HepG2 (cell line): ENCODE results near the gene NUP153. TPM values are rescaled to one million over a fixed set of nuclear protein-coding genes. Genes with fewer than 3 reads are reported as not detected.

ENCODE experiments used
- GZF1 ChIP-seq: sonication (generic); formaldehyde crosslinking; IDR thresholded peaks from 2 replicates; pipeline ENCODE4 v1.5.1; 2020; ENCODE audit warnings: mild to moderate bottlenecking, missing genetic modification reagents
- ZBTB39 ChIP-seq: sonication (generic); formaldehyde crosslinking; IDR thresholded peaks from 2 replicates; pipeline ENCODE4 v1.5.0; 2020; ENCODE audit warnings: missing genetic modification reagents
- ZBTB4 ChIP-seq: sonication (generic); formaldehyde crosslinking; IDR thresholded peaks from 2 replicates; pipeline ENCODE4 v1.4.0; 2020; ENCODE audit warnings: missing genetic modification reagents, mild to moderate bottlenecking, borderline replicate concordance
- ZNF547 ChIP-seq: sonication (generic); formaldehyde crosslinking; IDR thresholded peaks from 2 replicates; pipeline ENCODE4 v1.5.1; 2020; ENCODE audit warnings: mild to moderate bottlenecking, missing genetic modification reagents
- polyA plus RNA-seq, 8 experiments: library from polyadenylated mRNA; depleted of rRNA in 3 of 8; stranded (reverse) in 7 of 8; unstranded in 1 of 8; fragments of >200 nt; fragmentation: Illumina TruSeq in 4 of 8; extraction: Trizol in 4 of 8; gene quantifications; 2 replicates each; pipeline versions ENCODE4 v1.2.1 to v1.2.3, GENCODE V29; 2011 to 2016; ENCODE audit warnings: low read depth in 4 of 8, missing spikeins in 1 of 8, mixed read lengths in 1 of 8; ENCODE audit not compliant: insufficient read depth in 1 of 8
- total RNA-seq, 5 experiments: library from RNA; depleted of rRNA; stranded (reverse); fragments of >200 nt; fragmentation: Illumina TruSeq; extraction: Trizol; gene quantifications; 2 replicates each; pipeline ENCODE4 v1.2.3, GENCODE V29; 2016; ENCODE audit warnings: low read depth in 1 of 5
- TF ChIP-seq, protein P1 (sequence below), 2 experiments: fragments of 450-650 bp in 1 of 2; sonication (generic) in 1 of 2; formaldehyde crosslinking in 1 of 2; IDR thresholded peaks; 2 replicates each; pipeline versions ENCODE4 v1.6.1 to v1.8.0; 2016 to 2022; ENCODE audit warnings: antibody characterized with exemption in 1 of 2, mild to moderate bottlenecking in 1 of 2, missing genetic modification reagents in 1 of 2
- TF ChIP-seq, protein P2 (sequence below): sonication (generic); formaldehyde crosslinking; IDR thresholded peaks from 2 replicates; pipeline ENCODE4 v1.4.0; 2020; ENCODE audit warnings: mild to moderate bottlenecking, missing genetic modification reagents
- TF ChIP-seq, protein P3 (sequence below): sonication (generic); formaldehyde crosslinking; IDR thresholded peaks from 2 replicates; pipeline ENCODE4 v1.4.0; 2020; ENCODE audit warnings: missing genetic modification reagents, borderline replicate concordance

NUP153 gene
- total and polyA plus RNA-seq, 2 of the 13 experiments (the other 11 are each of a cell fraction or from before 2014, with no cell fraction given) = 29.8 to 55.2 TPM

DNA sequence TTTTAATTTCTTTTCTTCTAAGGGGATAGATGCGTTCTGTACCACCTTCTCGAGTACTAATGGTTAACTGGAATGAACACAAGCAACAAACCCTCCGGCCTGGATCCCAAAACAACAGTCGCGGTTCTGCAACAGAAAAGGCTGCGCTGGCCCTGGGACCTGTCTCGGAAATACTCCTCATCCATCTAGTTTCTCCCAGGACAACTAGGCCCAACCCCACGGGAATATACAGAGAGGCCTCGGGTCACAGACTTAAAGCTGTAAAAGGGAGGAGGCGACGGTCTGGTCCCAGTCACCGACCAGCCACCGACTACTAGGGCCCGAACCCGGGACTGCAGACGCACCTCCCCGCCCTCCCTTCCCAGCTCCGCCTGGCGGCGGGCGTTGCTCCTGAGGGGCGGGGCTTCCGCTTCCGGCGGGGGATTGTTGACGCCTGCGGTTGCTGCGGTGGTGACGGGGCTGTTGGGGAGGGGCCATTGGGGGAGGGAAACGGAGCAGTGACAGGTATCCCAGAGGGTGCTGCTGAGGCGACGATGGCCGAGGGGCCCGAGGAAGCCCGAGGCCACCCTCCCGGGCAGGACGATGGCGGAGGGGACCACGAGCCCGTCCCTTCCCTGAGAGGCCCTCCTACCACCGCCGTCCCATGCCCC lies 106.7 kb downstream of the NUP153 start, which contains the start of gene FAM8A1 (continued):
- TF ChIP-seq, protein P1, sequence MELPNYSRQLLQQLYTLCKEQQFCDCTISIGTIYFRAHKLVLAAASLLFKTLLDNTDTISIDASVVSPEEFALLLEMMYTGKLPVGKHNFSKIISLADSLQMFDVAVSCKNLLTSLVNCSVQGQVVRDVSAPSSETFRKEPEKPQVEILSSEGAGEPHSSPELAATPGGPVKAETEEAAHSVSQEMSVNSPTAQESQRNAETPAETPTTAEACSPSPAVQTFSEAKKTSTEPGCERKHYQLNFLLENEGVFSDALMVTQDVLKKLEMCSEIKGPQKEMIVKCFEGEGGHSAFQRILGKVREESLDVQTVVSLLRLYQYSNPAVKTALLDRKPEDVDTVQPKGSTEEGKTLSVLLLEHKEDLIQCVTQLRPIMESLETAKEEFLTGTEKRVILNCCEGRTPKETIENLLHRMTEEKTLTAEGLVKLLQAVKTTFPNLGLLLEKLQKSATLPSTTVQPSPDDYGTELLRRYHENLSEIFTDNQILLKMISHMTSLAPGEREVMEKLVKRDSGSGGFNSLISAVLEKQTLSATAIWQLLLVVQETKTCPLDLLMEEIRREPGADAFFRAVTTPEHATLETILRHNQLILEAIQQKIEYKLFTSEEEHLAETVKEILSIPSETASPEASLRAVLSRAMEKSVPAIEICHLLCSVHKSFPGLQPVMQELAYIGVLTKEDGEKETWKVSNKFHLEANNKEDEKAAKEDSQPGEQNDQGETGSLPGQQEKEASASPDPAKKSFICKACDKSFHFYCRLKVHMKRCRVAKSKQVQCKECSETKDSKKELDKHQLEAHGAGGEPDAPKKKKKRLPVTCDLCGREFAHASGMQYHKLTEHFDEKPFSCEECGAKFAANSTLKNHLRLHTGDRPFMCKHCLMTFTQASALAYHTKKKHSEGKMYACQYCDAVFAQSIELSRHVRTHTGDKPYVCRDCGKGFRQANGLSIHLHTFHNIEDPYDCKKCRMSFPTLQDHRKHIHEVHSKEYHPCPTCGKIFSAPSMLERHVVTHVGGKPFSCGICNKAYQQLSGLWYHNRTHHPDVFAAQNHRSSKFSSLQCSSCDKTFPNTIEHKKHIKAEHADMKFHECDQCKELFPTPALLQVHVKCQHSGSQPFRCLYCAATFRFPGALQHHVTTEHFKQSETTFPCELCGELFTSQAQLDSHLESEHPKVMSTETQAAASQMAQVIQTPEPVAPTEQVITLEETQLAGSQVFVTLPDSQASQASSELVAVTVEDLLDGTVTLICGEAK (IDR thresholded peaks at IDR 0.05) = peak; percentile 77
- TF ChIP-seq, protein P1 (CRISPR knock-in tag; IDR thresholded peaks at IDR 0.05) = no peak; the same call in 1 of the 2 replicates
- TF ChIP-seq, protein P2, sequence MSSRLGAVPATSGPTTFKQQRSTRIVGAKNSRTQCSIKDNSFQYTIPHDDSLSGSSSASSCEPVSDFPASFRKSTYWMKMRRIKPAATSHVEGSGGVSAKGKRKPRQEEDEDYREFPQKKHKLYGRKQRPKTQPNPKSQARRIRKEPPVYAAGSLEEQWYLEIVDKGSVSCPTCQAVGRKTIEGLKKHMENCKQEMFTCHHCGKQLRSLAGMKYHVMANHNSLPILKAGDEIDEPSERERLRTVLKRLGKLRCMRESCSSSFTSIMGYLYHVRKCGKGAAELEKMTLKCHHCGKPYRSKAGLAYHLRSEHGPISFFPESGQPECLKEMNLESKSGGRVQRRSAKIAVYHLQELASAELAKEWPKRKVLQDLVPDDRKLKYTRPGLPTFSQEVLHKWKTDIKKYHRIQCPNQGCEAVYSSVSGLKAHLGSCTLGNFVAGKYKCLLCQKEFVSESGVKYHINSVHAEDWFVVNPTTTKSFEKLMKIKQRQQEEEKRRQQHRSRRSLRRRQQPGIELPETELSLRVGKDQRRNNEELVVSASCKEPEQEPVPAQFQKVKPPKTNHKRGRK (CRISPR knock-in tag) = no peak
- TF ChIP-seq ZBTB39 (CRISPR knock-in tag) = no peak
- TF ChIP-seq, protein P3, sequence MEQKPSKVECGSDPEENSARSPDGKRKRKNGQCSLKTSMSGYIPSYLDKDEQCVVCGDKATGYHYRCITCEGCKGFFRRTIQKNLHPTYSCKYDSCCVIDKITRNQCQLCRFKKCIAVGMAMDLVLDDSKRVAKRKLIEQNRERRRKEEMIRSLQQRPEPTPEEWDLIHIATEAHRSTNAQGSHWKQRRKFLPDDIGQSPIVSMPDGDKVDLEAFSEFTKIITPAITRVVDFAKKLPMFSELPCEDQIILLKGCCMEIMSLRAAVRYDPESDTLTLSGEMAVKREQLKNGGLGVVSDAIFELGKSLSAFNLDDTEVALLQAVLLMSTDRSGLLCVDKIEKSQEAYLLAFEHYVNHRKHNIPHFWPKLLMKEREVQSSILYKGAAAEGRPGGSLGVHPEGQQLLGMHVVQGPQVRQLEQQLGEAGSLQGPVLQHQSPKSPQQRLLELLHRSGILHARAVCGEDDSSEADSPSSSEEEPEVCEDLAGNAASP = 0 out of 2 replicates have a peak, but pooled peaks have one; percentile 17
- 0 out of 2 replicates have a peak, but pooled peaks have one; percentile 80 for TF ChIP-seq ZBTB4 (CRISPR knock-in tag)
- peak; percentile 71 for TF ChIP-seq ZNF547 (CRISPR knock-in tag)
- no peak for TF ChIP-seq GZF1 (CRISPR knock-in tag)
